Measurements from ENCODE around the gene EIF6. TPM values are rescaled to one million over a fixed set of nuclear protein-coding genes. Genes with fewer than 3 reads are reported as not detected.
A peak's percentile ranks its signal among the peaks of the same experiment; 100 is the strongest.

The EIF6 gene
- total RNA-seq, 4 donors from 2014 or later: 176 to 240 (median 198) TPM

GRCh38 chr20:35276408-35276807 lies 8.2 kb downstream of the EIF6 start:
- peak overlapping the region; percentile 6 to 99 (median 96) for H3K27ac ChIP-seq
- H3K4me1 ChIP-seq: peaks cover 10 to 57% (median 15%) of the 10 kb centered on the region in 3 donors
- H3K27me3 ChIP-seq: no peaks in the 10 kb centered on the region
- TF ChIP-seq POLR2A (IDR thresholded peaks at IDR 0.05): no peak
- TF ChIP-seq, protein P1, sequence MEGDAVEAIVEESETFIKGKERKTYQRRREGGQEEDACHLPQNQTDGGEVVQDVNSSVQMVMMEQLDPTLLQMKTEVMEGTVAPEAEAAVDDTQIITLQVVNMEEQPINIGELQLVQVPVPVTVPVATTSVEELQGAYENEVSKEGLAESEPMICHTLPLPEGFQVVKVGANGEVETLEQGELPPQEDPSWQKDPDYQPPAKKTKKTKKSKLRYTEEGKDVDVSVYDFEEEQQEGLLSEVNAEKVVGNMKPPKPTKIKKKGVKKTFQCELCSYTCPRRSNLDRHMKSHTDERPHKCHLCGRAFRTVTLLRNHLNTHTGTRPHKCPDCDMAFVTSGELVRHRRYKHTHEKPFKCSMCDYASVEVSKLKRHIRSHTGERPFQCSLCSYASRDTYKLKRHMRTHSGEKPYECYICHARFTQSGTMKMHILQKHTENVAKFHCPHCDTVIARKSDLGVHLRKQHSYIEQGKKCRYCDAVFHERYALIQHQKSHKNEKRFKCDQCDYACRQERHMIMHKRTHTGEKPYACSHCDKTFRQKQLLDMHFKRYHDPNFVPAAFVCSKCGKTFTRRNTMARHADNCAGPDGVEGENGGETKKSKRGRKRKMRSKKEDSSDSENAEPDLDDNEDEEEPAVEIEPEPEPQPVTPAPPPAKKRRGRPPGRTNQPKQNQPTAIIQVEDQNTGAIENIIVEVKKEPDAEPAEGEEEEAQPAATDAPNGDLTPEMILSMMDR (IDR thresholded peaks at IDR 0.05): no peak
- WGBS, 2 donors: 87 to 100% methylated on average over 3 to 4 of the region's 6 CpGs
- H3K9me3 ChIP-seq: no peaks in the 10 kb centered on the region
- peaks cover 17 to 74% (median 19%) of the 10 kb centered on the region in 3 donors for H3K36me3 ChIP-seq
- intact Hi-C loops (cut with DNase I): no loop called here
- no peak for DNase-seq
- peak overlapping the region; percentile 64 to 94 (median 84) for H3K4me3 ChIP-seq

- peaks cover 10 to 51% (median 15%) of the 10 kb centered on the region in 3 donors for H3K4me1 ChIP-seq
- intact Hi-C loops (cut with DNase I): no loop called here
- no peaks in the 10 kb centered on the region for H3K9me3 ChIP-seq
- WGBS, 2 donors: 84 to 93% methylated on average over 8 to 9 of the region's 12 CpGs
- H3K36me3 ChIP-seq: peaks cover 16 to 77% (median 19%) of the 10 kb centered on the region in 3 donors
- DNase-seq: no peak
- TF ChIP-seq, protein P1 (IDR thresholded peaks at IDR 0.05): no peak
- no peak for TF ChIP-seq POLR2A (IDR thresholded peaks at IDR 0.05)
- H3K27ac ChIP-seq: peak overlapping the region in 1 of 4 donors; percentile 99
- no peak overlapping the region for H3K4me3 ChIP-seq
- no peaks in the 10 kb centered on the region for H3K27me3 ChIP-seq
These were observed 8.8 kb downstream of the EIF6 start for GRCh38 chr20:35275741-35276251.

DNA sequence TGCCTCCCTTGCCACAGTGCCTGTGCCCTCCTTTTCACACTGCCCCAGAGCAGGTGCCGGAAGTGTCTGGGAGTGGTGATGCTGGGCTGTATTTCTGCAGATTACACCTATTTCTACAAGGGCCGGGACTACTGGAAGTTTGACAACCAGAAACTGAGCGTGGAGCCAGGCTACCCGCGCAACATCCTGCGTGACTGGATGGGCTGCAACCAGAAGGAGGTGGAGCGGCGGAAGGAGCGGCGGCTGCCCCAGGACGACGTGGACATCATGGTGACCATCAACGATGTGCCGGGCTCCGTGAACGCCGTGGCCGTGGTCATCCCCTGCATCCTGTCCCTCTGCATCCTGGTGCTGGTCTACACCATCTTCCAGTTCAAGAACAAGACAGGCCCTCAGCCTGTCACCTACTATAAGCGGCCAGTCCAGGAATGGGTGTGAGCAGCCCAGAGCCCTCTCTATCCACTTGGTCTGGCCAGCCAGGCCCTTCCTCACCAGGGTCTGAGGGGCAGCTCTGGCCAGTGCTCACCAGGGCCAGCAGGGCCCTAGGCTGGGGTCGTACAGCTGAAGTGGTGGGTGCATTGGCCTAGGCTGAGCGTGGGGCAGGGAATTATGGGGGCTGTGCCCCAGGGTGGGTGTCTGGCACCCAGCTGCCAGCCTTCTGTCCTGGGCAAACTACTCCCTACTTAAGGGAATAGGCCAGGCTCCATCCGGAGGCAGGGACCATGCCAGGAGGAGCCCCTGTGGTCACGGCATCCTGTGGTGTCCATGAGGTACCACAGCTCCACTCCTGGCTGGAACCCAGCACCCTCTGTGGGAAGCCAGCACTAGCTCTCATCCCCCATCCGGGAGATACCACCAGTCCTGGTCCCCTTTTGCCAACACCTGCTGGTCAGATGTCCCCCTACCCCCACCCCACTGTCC lies 10.1 kb downstream of the EIF6 start:
- H3K27ac ChIP-seq: no peak overlapping the region
- no peaks in the 10 kb centered on the region for H3K27me3 ChIP-seq
- H3K9me3 ChIP-seq: no peaks in the 10 kb centered on the region
- no peak for TF ChIP-seq POLR2A (IDR thresholded peaks at IDR 0.05)
- TF ChIP-seq, protein P1 (IDR thresholded peaks at IDR 0.05): no peak
- no peak for DNase-seq
- H3K4me1 ChIP-seq: peaks cover 10 to 41% (median 15%) of the 10 kb centered on the region in 3 donors
- 88 to 91% methylated on average over 4 of the region's 24 CpGs for WGBS, 2 donors
- peaks cover 9 to 77% (median 11%) of the 10 kb centered on the region in 3 donors for H3K36me3 ChIP-seq
- intact Hi-C loops (cut with DNase I): no loop called here
- H3K4me3 ChIP-seq: no peak overlapping the region

- no peak overlapping the region for H3K27ac ChIP-seq
- intact Hi-C loops (cut with DNase I): no loop called here
- no peak for TF ChIP-seq POLR2A (IDR thresholded peaks at IDR 0.05)
- TF ChIP-seq, protein P1 (IDR thresholded peaks at IDR 0.05): no peak
- H3K9me3 ChIP-seq: no peaks in the 10 kb centered on the region
- DNase-seq: no peak
- H3K27me3 ChIP-seq: no peaks in the 10 kb centered on the region
- WGBS, 2 donors: 78 to 97% methylated on average over 2 to 11 of the region's 13 CpGs
- peaks cover 3 to 75% (median 4%) of the 10 kb centered on the region in 3 donors for H3K36me3 ChIP-seq
- no peak overlapping the region for H3K4me3 ChIP-seq
- H3K4me1 ChIP-seq: peaks cover 10 to 37% (median 15%) of the 10 kb centered on the region in 3 donors
These were observed 11.0 kb downstream of the EIF6 start for GRCh38 chr20:35273449-35274171.

Measured in esophagus squamous epithelium (tissue), 5 donors.